ENCODE results near the gene RAB3GAP1.

RAB3GAP1 gene

DNA sequence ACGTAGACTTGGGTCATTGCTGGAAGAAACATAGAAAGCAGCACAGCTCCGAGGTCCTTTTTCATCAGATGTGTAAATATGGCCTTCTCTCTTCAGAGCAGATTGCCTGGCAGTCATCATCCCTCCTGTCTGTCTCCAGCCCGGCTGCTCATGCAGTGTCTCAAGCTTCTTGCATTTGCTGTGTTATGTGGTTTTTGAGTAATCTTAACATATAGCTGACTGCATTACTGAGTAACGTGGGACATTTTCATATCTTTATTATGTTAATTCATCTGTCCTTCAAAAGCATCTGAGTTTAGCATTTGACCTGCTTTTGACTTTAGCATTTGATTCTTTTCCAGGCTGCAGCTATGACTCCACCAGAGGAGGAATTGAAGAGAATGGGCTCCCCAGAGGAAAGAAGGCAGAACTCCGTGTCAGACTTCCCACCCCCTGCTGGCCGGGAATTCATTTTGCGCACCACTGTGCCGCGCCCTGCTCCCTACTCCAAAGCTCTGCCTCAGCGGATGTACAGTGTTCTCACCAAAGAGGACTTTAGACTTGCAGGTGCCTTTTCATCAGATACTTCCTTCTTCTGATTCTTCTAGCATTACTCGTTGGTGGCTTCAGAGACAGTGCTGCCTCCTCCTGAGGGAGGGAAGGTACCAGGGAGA lies 116.2 kb downstream of the RAB3GAP1 start:
- TF ChIP-seq ZC3H10 (CRISPR knock-in tag; IDR thresholded peaks at IDR 0.05) (no peak), ESRRG (CRISPR knock-in tag; IDR thresholded peaks at IDR 0.05) (no peak), ZNF70 (CRISPR knock-in tag; IDR thresholded peaks at IDR 0.05) (no peak), CSDC2 (CRISPR knock-in tag; IDR thresholded peaks at IDR 0.05) (no peak), ZFP30 (CRISPR knock-in tag; IDR thresholded peaks at IDR 0.05) (no peak), OSR1 (CRISPR knock-in tag; IDR thresholded peaks at IDR 0.05) (no peak), PATZ1 (CRISPR knock-in tag; IDR thresholded peaks at IDR 0.05; ENCODE audit: borderline replicate concordance) (no peak), GLIS3 (CRISPR knock-in tag; IDR thresholded peaks at IDR 0.05) (no peak), ZFP3 (CRISPR knock-in tag; IDR thresholded peaks at IDR 0.05) (no peak)
- TF ChIP-seq, protein P1, sequence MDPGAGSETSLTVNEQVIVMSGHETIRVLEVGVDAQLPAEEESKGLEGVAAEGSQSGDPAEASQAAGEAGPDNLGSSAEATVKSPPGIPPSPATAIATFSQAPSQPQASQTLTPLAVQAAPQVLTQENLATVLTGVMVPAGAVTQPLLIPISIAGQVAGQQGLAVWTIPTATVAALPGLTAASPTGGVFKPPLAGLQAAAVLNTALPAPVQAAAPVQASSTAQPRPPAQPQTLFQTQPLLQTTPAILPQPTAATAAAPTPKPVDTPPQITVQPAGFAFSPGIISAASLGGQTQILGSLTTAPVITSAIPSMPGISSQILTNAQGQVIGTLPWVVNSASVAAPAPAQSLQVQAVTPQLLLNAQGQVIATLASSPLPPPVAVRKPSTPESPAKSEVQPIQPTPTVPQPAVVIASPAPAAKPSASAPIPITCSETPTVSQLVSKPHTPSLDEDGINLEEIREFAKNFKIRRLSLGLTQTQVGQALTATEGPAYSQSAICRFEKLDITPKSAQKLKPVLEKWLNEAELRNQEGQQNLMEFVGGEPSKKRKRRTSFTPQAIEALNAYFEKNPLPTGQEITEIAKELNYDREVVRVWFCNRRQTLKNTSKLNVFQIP (CRISPR knock-in tag; IDR thresholded peaks at IDR 0.05; ENCODE audit: borderline replicate concordance, low read depth) = no peak

GRCh38 chr2:135169900-135170753 lies 118.0 kb downstream of the RAB3GAP1 start:
- ATAC-seq = no peak

More for the DNA sequence above, 116.2 kb downstream of the RAB3GAP1 start:
- ATAC-seq = no peak

DNA sequence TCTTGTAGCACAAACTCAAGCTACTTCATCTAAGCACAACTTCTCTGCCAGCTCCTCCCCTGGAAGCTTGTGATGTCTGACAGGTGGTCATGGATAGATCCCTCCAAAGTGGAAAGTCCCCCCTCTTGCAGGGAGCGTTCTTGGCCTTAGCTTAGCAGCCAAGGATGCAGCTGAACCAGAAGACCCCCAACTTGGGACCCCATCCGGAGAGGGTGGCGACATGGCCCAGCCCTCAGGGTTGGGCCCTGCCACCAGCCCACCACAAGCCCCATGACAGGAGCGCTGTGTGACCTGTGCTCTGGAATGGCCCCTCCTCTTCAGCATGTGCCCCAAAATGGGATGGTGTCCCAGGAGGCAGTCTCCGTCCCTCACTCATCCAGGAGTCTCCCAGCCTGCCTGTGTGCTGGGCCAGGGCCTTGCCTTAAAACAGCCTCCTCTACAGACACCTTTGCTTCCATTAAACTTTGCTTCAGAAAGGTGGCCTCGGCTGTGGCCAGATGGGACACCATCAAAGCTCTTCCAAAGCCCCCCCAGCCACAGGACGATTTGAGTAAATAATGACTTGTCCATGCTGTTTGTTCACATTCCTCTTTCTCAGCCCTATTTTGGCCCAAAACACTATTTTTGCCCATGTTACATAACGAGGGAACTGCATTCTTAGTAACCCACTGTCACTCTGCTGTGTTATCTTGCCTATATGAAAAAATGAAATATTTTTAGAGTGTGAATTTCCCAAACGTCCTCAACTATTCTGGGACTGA lies 122.1 kb downstream of the RAB3GAP1 start:
- no peak for TF ChIP-seq SNAI2 (CRISPR knock-in tag; IDR thresholded peaks at IDR 0.05)
- TF ChIP-seq, protein P1 (CRISPR knock-in tag; IDR thresholded peaks at IDR 0.05; ENCODE audit: borderline replicate concordance, low read depth) = no peak
- TF ChIP-seq OSR1 (CRISPR knock-in tag; IDR thresholded peaks at IDR 0.05) = no peak
- TF ChIP-seq PATZ1 (CRISPR knock-in tag; IDR thresholded peaks at IDR 0.05; ENCODE audit: borderline replicate concordance) = no peak
- TF ChIP-seq GLIS3 (CRISPR knock-in tag; IDR thresholded peaks at IDR 0.05) = no peak
- no peak for TF ChIP-seq BACH2 (CRISPR knock-in tag; IDR thresholded peaks at IDR 0.05; ENCODE audit: borderline replicate concordance)
- no peak for TF ChIP-seq ZC3H10 (CRISPR knock-in tag; IDR thresholded peaks at IDR 0.05)
- no peak for ATAC-seq

More at GRCh38 chr2:135169900-135170753, 118.0 kb downstream of the RAB3GAP1 start:
- TF ChIP-seq GLIS3 (CRISPR knock-in tag; IDR thresholded peaks at IDR 0.05) (no peak), ESRRG (CRISPR knock-in tag; IDR thresholded peaks at IDR 0.05) (no peak), ZNF70 (CRISPR knock-in tag; IDR thresholded peaks at IDR 0.05) (no peak), BACH2 (CRISPR knock-in tag; IDR thresholded peaks at IDR 0.05; ENCODE audit: borderline replicate concordance) (no peak), ZFP3 (CRISPR knock-in tag; IDR thresholded peaks at IDR 0.05) (no peak), PPARA (CRISPR knock-in tag; IDR thresholded peaks at IDR 0.05; ENCODE audit: borderline replicate concordance) (no peak), ISL1 (CRISPR knock-in tag; IDR thresholded peaks at IDR 0.05) (no peak), SNAI2 (CRISPR knock-in tag; IDR thresholded peaks at IDR 0.05) (no peak), ZC3H10 (CRISPR knock-in tag; IDR thresholded peaks at IDR 0.05) (no peak), ZNF8 (CRISPR knock-in tag; IDR thresholded peaks at IDR 0.05) (no peak), TOX (CRISPR knock-in tag; IDR thresholded peaks at IDR 0.05; ENCODE audit: borderline replicate concordance) (no peak), CSRNP3 (CRISPR knock-in tag; IDR thresholded peaks at IDR 0.05) (no peak), ZFP30 (CRISPR knock-in tag; IDR thresholded peaks at IDR 0.05) (no peak), TCF4 (CRISPR knock-in tag; IDR thresholded peaks at IDR 0.05; ENCODE audit: borderline replicate concordance) (no peak)
- TF ChIP-seq, protein P2, sequence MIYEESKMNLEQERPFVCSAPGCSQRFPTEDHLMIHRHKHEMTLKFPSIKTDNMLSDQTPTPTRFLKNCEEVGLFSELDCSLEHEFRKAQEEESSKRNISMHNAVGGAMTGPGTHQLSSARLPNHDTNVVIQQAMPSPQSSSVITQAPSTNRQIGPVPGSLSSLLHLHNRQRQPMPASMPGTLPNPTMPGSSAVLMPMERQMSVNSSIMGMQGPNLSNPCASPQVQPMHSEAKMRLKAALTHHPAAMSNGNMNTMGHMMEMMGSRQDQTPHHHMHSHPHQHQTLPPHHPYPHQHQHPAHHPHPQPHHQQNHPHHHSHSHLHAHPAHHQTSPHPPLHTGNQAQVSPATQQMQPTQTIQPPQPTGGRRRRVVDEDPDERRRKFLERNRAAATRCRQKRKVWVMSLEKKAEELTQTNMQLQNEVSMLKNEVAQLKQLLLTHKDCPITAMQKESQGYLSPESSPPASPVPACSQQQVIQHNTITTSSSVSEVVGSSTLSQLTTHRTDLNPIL (CRISPR knock-in tag; IDR thresholded peaks at IDR 0.05; ENCODE audit: low read depth) = no peak
